ENCODE data around the gene CPA2. TPM values are rescaled to one million over a fixed set of nuclear protein-coding genes. Genes with fewer than 3 reads are reported as not detected.
"Not testable (repeated sequence)": the region's sequence is repeated elsewhere in the genome, so short reads cannot be mapped to it uniquely, and the experiment has no call there.

Gene CPA2
- total and polyA plus RNA-seq, 2 experiments from 2014 or later = not detected

DNA sequence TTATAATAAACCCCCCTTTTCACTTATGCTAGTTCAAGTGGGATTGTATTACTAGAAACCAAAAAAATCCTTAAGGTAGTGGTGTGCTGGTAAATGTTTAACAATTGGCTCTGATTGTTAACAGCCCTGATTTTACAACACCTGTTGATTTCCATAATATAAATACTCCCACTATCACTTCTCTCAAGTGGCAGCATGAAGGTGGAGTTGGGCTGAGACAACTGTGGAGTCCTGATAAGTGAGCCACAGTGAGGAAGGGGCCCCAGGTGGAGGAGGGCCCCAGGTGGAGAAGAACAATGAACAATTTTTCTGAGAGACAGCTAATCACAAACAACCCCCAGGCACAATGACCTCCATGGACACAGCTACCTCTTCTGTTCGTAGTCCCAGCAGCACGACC lies 32.6 kb upstream of the CPA2 start:
- no peaks in the 10 kb centered on the region for H3K79me2 ChIP-seq (replicated peaks; ENCODE audit: insufficient read depth)
- Mint-ChIP-seq H3K4me1 (no peaks in the 10 kb centered on the region; the same call in 2 of the 3 replicates), H3K9me3 (peaks cover 4% of the 10 kb centered on the region; the same call in 2 of the 3 replicates), H3K4me3 (no peak overlapping the region), H3K36me3 (ENCODE audit: low read depth) (no peaks in the 10 kb centered on the region; the same call in 2 of the 3 replicates), H3K27me3 (ENCODE audit: insufficient read depth, low read depth, poor library complexity) (peaks cover 8% of the 10 kb centered on the region), H3K27ac (no peak overlapping the region)
- DNase-seq (ENCODE audit: low spot score) (no peak), ATAC-seq (no peak)
- H3F3A ChIP-seq (replicated peaks; ENCODE audit: low read depth) = no peaks in the 10 kb centered on the region
- no peak overlapping the region for H3K4me3 ChIP-seq
- no peak overlapping the region for H3K27ac ChIP-seq (ENCODE audit: low read depth)
- no peak overlapping the region for H2AFZ ChIP-seq
- H4K20me1 ChIP-seq (replicated peaks; ENCODE audit: insufficient read depth) = no peaks in the 10 kb centered on the region
- no peaks in the 10 kb centered on the region for H3K27me3 ChIP-seq (ENCODE audit: insufficient read depth)
- H3K9me2 ChIP-seq (ENCODE audit: insufficient read depth) = no peaks in the 10 kb centered on the region
- no peak overlapping the region for H3K4me2 ChIP-seq
- TF ChIP-seq EZH2phosphoT487 (IDR thresholded peaks at IDR 0.05; ENCODE audit: unreplicated experiment) (no peak), ZNF331 (CRISPR knock-in tag; IDR thresholded peaks at IDR 0.05; ENCODE audit: low read depth) (no peak), ZNF114 (CRISPR knock-in tag; IDR thresholded peaks at IDR 0.05) (no peak), NANOG (IDR thresholded peaks at IDR 0.05; ENCODE audit: borderline replicate concordance) (no peak), CREB1 (CRISPR knock-in tag; IDR thresholded peaks at IDR 0.05; ENCODE audit: low read depth) (no peak), CTCF (conservative IDR thresholded peaks at IDR 0.05; ENCODE audit: low read depth in 2 of 2) (no peak)
- no peaks in the 10 kb centered on the region for H3K36me3 ChIP-seq (ENCODE audit: insufficient read depth)
- no peaks in the 10 kb centered on the region for H3K4me1 ChIP-seq (ENCODE audit: insufficient read depth)

- H3K27ac Mint-ChIP-seq; H3K4me3 ChIP-seq; H3K27me3 Mint-ChIP-seq (ENCODE audit: insufficient read depth, low read depth, poor library complexity); ATAC-seq; H3K4me1 Mint-ChIP-seq; H3K36me3 Mint-ChIP-seq (ENCODE audit: low read depth); H4K20me1 ChIP-seq (replicated peaks; ENCODE audit: insufficient read depth); H3K9me3 Mint-ChIP-seq; H3K4me1 ChIP-seq (ENCODE audit: insufficient read depth); H3K4me3 Mint-ChIP-seq; H3K36me3 ChIP-seq (ENCODE audit: insufficient read depth); H3K79me2 ChIP-seq (replicated peaks; ENCODE audit: insufficient read depth); H3K27ac ChIP-seq (ENCODE audit: low read depth); H3K27me3 ChIP-seq (ENCODE audit: insufficient read depth); H3F3A ChIP-seq (replicated peaks; ENCODE audit: low read depth); H3K4me2 ChIP-seq; DNase-seq (ENCODE audit: low spot score); H3K9me2 ChIP-seq (ENCODE audit: insufficient read depth): not testable (repeated sequence)
- H2AFZ ChIP-seq = peak overlapping the region; percentile 16; the same call in 1 of the 2 replicates
Measured at GRCh38 chr7:130236361-130236760, 30.3 kb upstream of the CPA2 start.

- Histone ChIP-seq H3K27ac (ENCODE audit: low read depth) (no peak overlapping the region), H3K36me3 (ENCODE audit: insufficient read depth) (no peaks in the 10 kb centered on the region), H3K4me3 (no peak overlapping the region), H4K20me1 (replicated peaks; ENCODE audit: insufficient read depth) (no peaks in the 10 kb centered on the region), H3K4me2 (no peak overlapping the region), H3F3A (replicated peaks; ENCODE audit: low read depth) (no peaks in the 10 kb centered on the region), H3K27me3 (ENCODE audit: insufficient read depth) (no peaks in the 10 kb centered on the region), H2AFZ (peak overlapping the region; percentile 8; the same call in 1 of the 2 replicates), H3K79me2 (replicated peaks; ENCODE audit: insufficient read depth) (no peaks in the 10 kb centered on the region), H3K9me2 (ENCODE audit: insufficient read depth) (no peaks in the 10 kb centered on the region), H3K4me1 (ENCODE audit: insufficient read depth) (no peaks in the 10 kb centered on the region)
- DNase-seq (ENCODE audit: low spot score) = no peak
- Mint-ChIP-seq H3K9me3 (no peaks in the 10 kb centered on the region), H3K4me1 (no peaks in the 10 kb centered on the region), H3K4me3 (no peak overlapping the region), H3K27me3 (ENCODE audit: insufficient read depth, low read depth, poor library complexity) (peaks cover 3% of the 10 kb centered on the region), H3K36me3 (ENCODE audit: low read depth) (no peaks in the 10 kb centered on the region), H3K27ac (no peak overlapping the region)
- TF ChIP-seq NANOG (IDR thresholded peaks at IDR 0.05; ENCODE audit: borderline replicate concordance) (no peak), ZNF462 (CRISPR knock-in tag; IDR thresholded peaks at IDR 0.05) (no peak)
- ATAC-seq = no peak
Measured at GRCh38 chr7:130240240-130240639, 26.4 kb upstream of the CPA2 start.
